K562 (cell line): Measurements from ENCODE around the gene ZPR1.

ENCODE experiments used
- E2F1 ChIP-seq: sonication (generic); formaldehyde crosslinking; IDR thresholded peaks from 2 replicates; pipeline ENCODE4 v1.8.1; 2023; ENCODE audit warnings: mild to moderate bottlenecking, missing genetic modification reagents, moderate library complexity
- EZH2 ChIP-seq: IDR thresholded peaks from 2 replicates; pipeline ENCODE4 v1.6.1; 2012; ENCODE audit warnings: low read depth, mild to moderate bottlenecking, inconsistent platforms, low read length, borderline replicate concordance
- FOXA1 ChIP-seq: fragments of 450-650 bp; IDR thresholded peaks from 2 replicates; pipeline ENCODE4 v1.6.1; 2016; ENCODE audit warnings: mild to moderate bottlenecking, borderline replicate concordance
- TARDBP ChIP-seq: fragments of 450-650 bp; IDR thresholded peaks from 2 replicates; pipeline ENCODE4 v1.6.1; 2016
- ZBTB33 ChIP-seq: sonication (generic); formaldehyde crosslinking; IDR thresholded peaks from 2 replicates; pipeline ENCODE4 v1.8.1; 2023; ENCODE audit warnings: mild to moderate bottlenecking, missing genetic modification reagents
- ZBTB5 ChIP-seq: fragments of 450-650 bp; IDR thresholded peaks from 2 replicates; pipeline ENCODE4 v1.6.1; 2017; ENCODE audit warnings: antibody characterized with exemption
- ZFP1 ChIP-seq: fragments of 450-650 bp; formaldehyde crosslinking; IDR thresholded peaks from 2 replicates; pipeline ENCODE4 v1.4.0; 2020; ENCODE audit warnings: mild to moderate bottlenecking, mixed read lengths

GRCh38 chr11:116792144-116792868, 4.5 kb upstream of the ZPR1 start:
- TF ChIP-seq ZBTB5 (no peak), E2F1 (CRISPR knock-in tag) (no peak), EZH2 (no peak), FOXA1 (no peak), ZFP1 (CRISPR knock-in tag) (no peak), ZBTB33 (CRISPR knock-in tag) (no peak), TARDBP (no peak)
